ENCODE results near the gene NR2F1-AS1.
A peak's percentile ranks its signal among the peaks of the same experiment; 100 is the strongest.

NR2F1-AS1 gene

GRCh38 chr5:93596676-93597490 lies 15.9 kb upstream of the NR2F1-AS1 start:
- ATAC-seq = no peak
- Mint-ChIP-seq H3K36me3 (no peaks in the 10 kb centered on the region), H3K4me3 (no peak overlapping the region), H3K9me3 (no peaks in the 10 kb centered on the region), H3K27ac (no peak overlapping the region), H3K4me1 (no peaks in the 10 kb centered on the region), H3K27me3 (peaks cover 49% of the 10 kb centered on the region)

- Mint-ChIP-seq H3K27ac (no peak overlapping the region), H3K4me3 (no peak overlapping the region), H3K36me3 (no peaks in the 10 kb centered on the region), H3K9me3 (no peaks in the 10 kb centered on the region), H3K4me1 (no peaks in the 10 kb centered on the region), H3K27me3 (peaks cover 49% of the 10 kb centered on the region)
- no peak for ATAC-seq
Measured at GRCh38 chr5:93596310-93596675, 15.3 kb upstream of the NR2F1-AS1 start.

DNA sequence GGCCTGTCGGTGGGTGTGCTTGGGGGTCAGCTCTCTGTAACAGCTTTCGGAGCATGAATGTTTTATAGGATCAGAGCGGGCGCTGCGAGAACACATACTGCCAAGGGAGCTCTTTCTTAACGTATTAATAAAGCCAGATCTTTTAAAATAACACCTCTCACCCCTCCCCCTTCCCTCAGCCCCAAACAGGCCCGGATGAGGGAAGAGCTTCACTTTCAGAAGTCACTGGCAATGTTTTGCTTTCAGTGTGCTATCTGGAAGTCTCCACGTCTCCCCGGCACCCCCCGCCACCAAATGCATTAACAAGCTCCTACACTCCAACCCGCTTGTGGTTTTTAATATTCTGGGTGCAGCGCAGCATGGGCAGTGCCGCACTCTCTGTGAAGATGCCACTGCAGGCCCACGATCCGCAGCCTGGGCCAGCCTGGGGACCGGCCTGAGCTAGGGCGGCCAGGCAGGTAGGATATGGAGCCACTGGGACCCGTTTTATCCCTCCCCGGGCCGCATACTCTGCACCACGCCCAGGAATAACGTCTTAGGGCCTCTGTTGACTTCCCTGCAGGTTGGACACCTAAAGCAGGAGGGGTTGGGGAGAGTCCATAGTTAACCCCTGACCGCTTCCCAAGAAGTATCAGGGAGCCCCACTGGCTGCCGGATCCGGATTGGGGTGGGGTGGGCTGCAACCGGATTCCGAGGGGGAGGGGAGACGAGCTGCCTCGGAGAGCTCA lies 14.6 kb upstream of the NR2F1-AS1 start:
- H3K27me3 Mint-ChIP-seq = peaks cover 49% of the 10 kb centered on the region
- no peak for ATAC-seq
- H3K9me3 Mint-ChIP-seq = no peaks in the 10 kb centered on the region
- no peaks in the 10 kb centered on the region for H3K36me3 Mint-ChIP-seq
- H3K4me1 Mint-ChIP-seq = no peaks in the 10 kb centered on the region
- no peak overlapping the region for H3K27ac Mint-ChIP-seq
- no peak overlapping the region for H3K4me3 Mint-ChIP-seq

DNA sequence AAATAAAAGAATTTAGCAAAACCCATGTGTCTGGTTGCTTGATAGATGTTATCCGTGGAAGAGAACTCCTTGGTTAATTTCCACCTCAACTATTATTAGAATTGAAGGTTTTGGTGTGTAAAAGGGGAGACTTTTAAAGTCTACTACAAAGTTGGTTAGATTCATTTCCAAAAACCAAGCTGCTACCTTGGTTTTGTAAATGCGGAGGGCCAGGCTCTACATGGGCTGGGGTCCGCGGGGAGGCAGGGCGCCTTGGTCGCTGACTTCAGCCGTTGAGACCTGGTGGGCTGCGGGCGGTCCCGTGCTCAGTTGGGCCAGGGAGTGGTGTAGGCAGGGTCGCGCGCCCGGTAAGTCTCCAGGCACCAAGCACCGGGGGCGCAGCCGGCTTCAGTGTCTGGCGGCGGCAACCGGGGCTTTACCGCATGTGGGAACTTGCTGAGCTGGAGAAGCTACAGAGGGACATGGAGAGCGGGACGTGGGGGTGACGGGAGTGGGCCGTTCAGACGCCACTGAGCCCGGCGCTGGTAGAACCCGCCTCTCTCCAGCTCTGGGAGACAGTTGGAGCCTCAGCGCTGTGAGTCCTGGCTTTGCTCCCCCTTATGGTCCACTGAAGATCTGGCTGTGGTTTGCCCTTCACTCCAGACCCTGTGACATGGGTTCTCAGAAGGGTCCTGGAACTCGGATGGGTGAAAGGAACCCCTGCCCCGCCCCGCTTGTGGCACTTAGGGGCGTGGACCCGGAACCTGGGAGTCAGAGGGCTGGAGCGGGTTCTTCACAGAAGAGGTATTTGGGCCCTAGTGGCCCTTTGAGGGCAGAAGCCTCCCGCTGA lies 13.8 kb upstream of the NR2F1-AS1 start:
- peaks cover 49% of the 10 kb centered on the region for H3K27me3 Mint-ChIP-seq
- H3K4me1 Mint-ChIP-seq = no peaks in the 10 kb centered on the region
- H3K27ac Mint-ChIP-seq = no peak overlapping the region
- no peaks in the 10 kb centered on the region for H3K36me3 Mint-ChIP-seq
- no peak overlapping the region for H3K4me3 Mint-ChIP-seq
- no peaks in the 10 kb centered on the region for H3K9me3 Mint-ChIP-seq
- no peak for ATAC-seq

DNA sequence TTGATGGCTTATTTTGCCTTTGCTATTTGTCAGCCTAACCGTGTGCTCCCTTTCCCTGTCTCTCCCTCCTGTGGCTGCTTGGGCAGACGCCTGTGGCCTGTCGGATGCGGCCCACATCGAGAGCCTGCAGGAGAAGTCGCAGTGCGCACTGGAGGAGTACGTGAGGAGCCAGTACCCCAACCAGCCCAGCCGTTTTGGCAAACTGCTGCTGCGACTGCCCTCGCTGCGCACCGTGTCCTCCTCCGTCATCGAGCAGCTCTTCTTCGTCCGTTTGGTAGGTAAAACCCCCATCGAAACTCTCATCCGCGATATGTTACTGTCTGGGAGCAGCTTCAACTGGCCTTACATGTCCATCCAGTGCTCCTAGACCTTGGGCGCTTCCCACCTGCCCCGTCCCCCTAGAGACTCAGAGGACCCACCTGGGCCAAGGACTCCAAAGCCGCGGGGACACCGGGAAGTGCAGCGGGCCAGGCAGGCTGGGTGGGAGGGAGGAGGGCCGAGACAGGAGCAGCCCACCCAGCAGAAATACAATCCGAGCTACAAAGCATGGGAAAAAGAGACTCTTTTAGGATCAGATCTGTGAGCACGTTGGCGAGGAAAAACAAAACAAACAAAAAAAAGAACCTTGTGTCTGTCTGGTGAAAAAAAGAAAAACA lies 12.6 kb upstream of the NR2F1-AS1 start:
- Mint-ChIP-seq H3K36me3 (peaks cover 4% of the 10 kb centered on the region), H3K27me3 (peaks cover 60% of the 10 kb centered on the region), H3K4me1 (no peaks in the 10 kb centered on the region), H3K4me3 (no peak overlapping the region), H3K27ac (no peak overlapping the region), H3K9me3 (peaks cover 2% of the 10 kb centered on the region)
- ATAC-seq = no peak

GRCh38 chr5:93592883-93593282 lies 11.9 kb upstream of the NR2F1-AS1 start:
- peaks cover 4% of the 10 kb centered on the region for H3K36me3 Mint-ChIP-seq
- H3K27me3 Mint-ChIP-seq = peaks cover 67% of the 10 kb centered on the region
- H3K4me3 Mint-ChIP-seq = no peak overlapping the region
- H3K27ac Mint-ChIP-seq = no peak overlapping the region
- no peak for ATAC-seq
- H3K9me3 Mint-ChIP-seq = peaks cover 3% of the 10 kb centered on the region
- H3K4me1 Mint-ChIP-seq = peaks cover 2% of the 10 kb centered on the region

GRCh38 chr5:93591323-93591945 lies 10.4 kb upstream of the NR2F1-AS1 start:
- Mint-ChIP-seq H3K27me3 (peaks cover 65% of the 10 kb centered on the region), H3K27ac (no peak overlapping the region), H3K4me1 (peaks cover 7% of the 10 kb centered on the region), H3K9me3 (peaks cover 3% of the 10 kb centered on the region), H3K4me3 (no peak overlapping the region), H3K36me3 (peaks cover 4% of the 10 kb centered on the region)
- ATAC-seq = no peak

- Mint-ChIP-seq H3K4me3 (no peak overlapping the region), H3K4me1 (peaks cover 13% of the 10 kb centered on the region), H3K27ac (no peak overlapping the region), H3K36me3 (peaks cover 9% of the 10 kb centered on the region), H3K9me3 (peaks cover 3% of the 10 kb centered on the region), H3K27me3 (peaks cover 65% of the 10 kb centered on the region)
- ATAC-seq = no peak
Measured at GRCh38 chr5:93590493-93590892, 9.5 kb upstream of the NR2F1-AS1 start.

GRCh38 chr5:93589829-93590215 lies 8.8 kb upstream of the NR2F1-AS1 start:
- H3K9me3 Mint-ChIP-seq = peaks cover 3% of the 10 kb centered on the region
- H3K4me3 Mint-ChIP-seq = no peak overlapping the region
- H3K4me1 Mint-ChIP-seq = peaks cover 15% of the 10 kb centered on the region
- peaks cover 9% of the 10 kb centered on the region for H3K36me3 Mint-ChIP-seq
- peaks cover 62% of the 10 kb centered on the region for H3K27me3 Mint-ChIP-seq
- no peak overlapping the region for H3K27ac Mint-ChIP-seq
- no peak for ATAC-seq

GRCh38 chr5:93589152-93589828 lies 8.3 kb upstream of the NR2F1-AS1 start:
- Mint-ChIP-seq H3K27ac (no peak overlapping the region), H3K36me3 (peaks cover 9% of the 10 kb centered on the region), H3K9me3 (peaks cover 3% of the 10 kb centered on the region), H3K27me3 (peaks cover 56% of the 10 kb centered on the region), H3K4me1 (peaks cover 15% of the 10 kb centered on the region), H3K4me3 (no peak overlapping the region)
- ATAC-seq = no peak

GRCh38 chr5:93588352-93589151 lies 7.5 kb upstream of the NR2F1-AS1 start:
- Mint-ChIP-seq H3K9me3 (peaks cover 3% of the 10 kb centered on the region), H3K36me3 (peaks cover 9% of the 10 kb centered on the region), H3K27me3 (peaks cover 49% of the 10 kb centered on the region), H3K27ac (no peak overlapping the region), H3K4me3 (peak overlapping the region; percentile 15), H3K4me1 (peaks cover 15% of the 10 kb centered on the region)
- peak; percentile 20 for ATAC-seq

DNA sequence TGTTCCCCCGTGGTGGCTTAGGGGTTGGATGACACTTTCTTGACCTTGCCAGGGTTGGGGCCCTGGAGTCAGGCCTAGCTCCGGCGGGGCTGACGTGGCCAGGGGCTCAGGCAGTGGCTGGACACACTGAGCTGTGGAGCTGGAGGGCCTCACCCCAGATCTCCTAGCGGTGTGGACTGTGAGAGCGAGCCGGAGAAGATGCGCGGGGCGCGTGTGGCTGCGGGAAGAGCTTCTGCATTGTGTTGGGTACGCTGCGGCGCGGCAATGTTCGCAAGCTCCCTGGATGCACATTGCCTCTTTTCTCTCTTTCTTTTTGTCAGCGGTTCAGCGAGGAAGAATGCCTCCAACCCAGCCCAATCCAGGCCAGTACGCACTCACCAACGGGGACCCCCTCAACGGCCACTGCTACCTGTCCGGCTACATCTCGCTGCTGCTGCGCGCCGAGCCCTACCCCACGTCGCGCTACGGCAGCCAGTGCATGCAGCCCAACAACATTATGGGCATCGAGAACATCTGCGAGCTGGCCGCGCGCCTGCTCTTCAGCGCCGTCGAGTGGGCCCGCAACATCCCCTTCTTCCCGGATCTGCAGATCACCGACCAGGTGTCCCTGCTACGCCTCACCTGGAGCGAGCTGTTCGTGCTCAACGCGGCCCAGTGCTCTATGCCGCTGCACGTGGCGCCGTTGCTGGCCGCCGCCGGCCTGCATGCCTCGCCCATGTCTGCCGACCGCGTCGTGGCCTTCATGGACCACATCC lies 6.8 kb upstream of the NR2F1-AS1 start:
- peaks cover 9% of the 10 kb centered on the region for H3K36me3 Mint-ChIP-seq
- H3K27ac Mint-ChIP-seq = no peak overlapping the region
- peaks cover 15% of the 10 kb centered on the region for H3K4me1 Mint-ChIP-seq
- peaks cover 41% of the 10 kb centered on the region for H3K27me3 Mint-ChIP-seq
- H3K4me3 Mint-ChIP-seq = no peak overlapping the region
- ATAC-seq = no peak
- H3K9me3 Mint-ChIP-seq = peaks cover 3% of the 10 kb centered on the region

Measured in stimulated activated memory B cell treated with anti-CD40 and anti-IgM and Interleukin-4, amounts not matched to agents 10 μg/mL and 1 μg/mL and 100 μg/mL, for 72 hours (primary cell).